Activated B cell treated with CpG ODN at 0.5 μM for 24 hours (primary cell): Measurements from ENCODE around the gene SLC16A10. TPM values are rescaled to one million over a fixed set of nuclear protein-coding genes. Genes with fewer than 3 reads are reported as not detected.

Experiments
- ATAC-seq: fragments of 200-7000 bp; cut with Tn5 transposase; one replicate; pipeline ENCODE4 v1.10.0; 2021; ENCODE audit warnings: low read depth, mild to moderate bottlenecking, moderate library complexity
- CTCF ChIA-PET: fragments of 350-600 bp; sonication (Branson Sonifier 250); formaldehyde crosslinking; loops from one replicate; lab custom pipeline; 2021; ENCODE audit warnings: antibody characterized with exemption; lab: Charles Lee
- POLR2A ChIA-PET: fragments of 350-600 bp; sonication (Branson Sonifier 250); formaldehyde crosslinking; loops from one replicate; lab custom pipeline; 2021; ENCODE audit warnings: antibody characterized with exemption; lab: Charles Lee
- DNase-seq: peaks from one replicate; pipeline ENCODE4 v3.0.0; 2022
- H3K27ac Mint-ChIP-seq: one replicate; pipeline ENCODE4 v1.8.0; 2020; ENCODE audit warnings: mixed read lengths
- H3K27me3 Mint-ChIP-seq: one replicate; pipeline ENCODE4 v1.8.0; 2021; ENCODE audit warnings: mixed read lengths
- H3K36me3 Mint-ChIP-seq: one replicate; pipeline ENCODE4 v1.8.0; 2021; ENCODE audit warnings: low read depth, mixed read lengths
- H3K4me1 Mint-ChIP-seq: one replicate; pipeline ENCODE4 v1.8.0; 2021; ENCODE audit warnings: mixed read lengths
- H3K4me3 Mint-ChIP-seq: one replicate; pipeline ENCODE4 v1.8.0; 2020; ENCODE audit warnings: mild to moderate bottlenecking, mixed read lengths
- H3K9me3 Mint-ChIP-seq: one replicate; pipeline ENCODE4 v1.8.0; 2020; ENCODE audit warnings: mixed read lengths
- intact Hi-C: fragments of 100-400 bp; cut with micrococcal nuclease; formaldehyde crosslinking; loops from one replicate; pipeline ENCODE4 v1.15.1; 2024
- total RNA-seq: library from RNA; stranded (reverse); gene quantifications from 2 replicates; pipeline ENCODE4 v1.2.3, GENCODE V29; 2022
- TF ChIP-seq, protein P1 (sequence below): fragments of 200-600 bp; IDR thresholded peaks from one replicate; pipeline ENCODE4 v1.8.0; 2022; ENCODE audit warnings: antibody characterized with exemption, mild to moderate bottlenecking

SLC16A10 gene
- total RNA-seq, 1 donor from 2014 or later, result 0.13 TPM

- ChIA-PET CTCF (no interaction called here), POLR2A (no interaction called here)
- no peak for ATAC-seq
- Mint-ChIP-seq H3K9me3 (no peaks in the 10 kb centered on the region), H3K36me3 (no peaks in the 10 kb centered on the region), H3K4me1 (no peaks in the 10 kb centered on the region), H3K27me3 (peaks cover 6% of the 10 kb centered on the region), H3K27ac (no peak overlapping the region), H3K4me3 (no peak overlapping the region)
- DNase-seq, result no peak
- intact Hi-C loops, result no loop called here
- TF ChIP-seq, protein P1, sequence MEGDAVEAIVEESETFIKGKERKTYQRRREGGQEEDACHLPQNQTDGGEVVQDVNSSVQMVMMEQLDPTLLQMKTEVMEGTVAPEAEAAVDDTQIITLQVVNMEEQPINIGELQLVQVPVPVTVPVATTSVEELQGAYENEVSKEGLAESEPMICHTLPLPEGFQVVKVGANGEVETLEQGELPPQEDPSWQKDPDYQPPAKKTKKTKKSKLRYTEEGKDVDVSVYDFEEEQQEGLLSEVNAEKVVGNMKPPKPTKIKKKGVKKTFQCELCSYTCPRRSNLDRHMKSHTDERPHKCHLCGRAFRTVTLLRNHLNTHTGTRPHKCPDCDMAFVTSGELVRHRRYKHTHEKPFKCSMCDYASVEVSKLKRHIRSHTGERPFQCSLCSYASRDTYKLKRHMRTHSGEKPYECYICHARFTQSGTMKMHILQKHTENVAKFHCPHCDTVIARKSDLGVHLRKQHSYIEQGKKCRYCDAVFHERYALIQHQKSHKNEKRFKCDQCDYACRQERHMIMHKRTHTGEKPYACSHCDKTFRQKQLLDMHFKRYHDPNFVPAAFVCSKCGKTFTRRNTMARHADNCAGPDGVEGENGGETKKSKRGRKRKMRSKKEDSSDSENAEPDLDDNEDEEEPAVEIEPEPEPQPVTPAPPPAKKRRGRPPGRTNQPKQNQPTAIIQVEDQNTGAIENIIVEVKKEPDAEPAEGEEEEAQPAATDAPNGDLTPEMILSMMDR, result no peak
Measured at GRCh38 chr6:111114482-111114881, 27.2 kb downstream of the SLC16A10 start.

DNA sequence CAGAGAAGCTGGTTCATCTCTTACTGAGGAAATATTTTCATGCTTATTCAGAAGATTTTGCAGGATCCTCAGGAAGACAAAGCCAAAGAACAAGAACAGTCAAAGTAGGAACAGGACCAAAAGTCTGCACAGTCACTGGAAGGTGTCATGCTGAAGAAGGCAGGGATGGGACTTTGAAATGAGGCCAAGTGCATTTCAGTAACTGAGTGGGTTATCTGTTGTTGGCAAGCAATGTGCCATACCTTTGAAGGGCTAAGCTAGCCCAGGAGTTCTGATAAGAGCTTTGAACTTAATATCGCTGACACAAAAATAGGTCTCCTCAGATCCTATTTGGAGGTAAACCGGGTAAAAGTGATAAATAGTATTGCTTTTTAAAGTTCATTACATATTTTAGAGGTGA lies 31.5 kb downstream of the SLC16A10 start:
- DNase-seq, result no peak
- TF ChIP-seq, protein P1, result no peak
- ChIA-PET CTCF (no interaction called here), POLR2A (interaction anchor here (0.6 kb wide), 1 partner anchor 634 kb away, joined by 4 read pairs; no protein-coding TSS in a partner anchor)
- H3K36me3 Mint-ChIP-seq, result no peaks in the 10 kb centered on the region
- peaks cover 3% of the 10 kb centered on the region for H3K27me3 Mint-ChIP-seq
- ATAC-seq, result no peak
- intact Hi-C loops, result no loop called here
- no peak overlapping the region for H3K4me3 Mint-ChIP-seq
- no peak overlapping the region for H3K27ac Mint-ChIP-seq
- H3K9me3 Mint-ChIP-seq, result no peaks in the 10 kb centered on the region
- peaks cover 4% of the 10 kb centered on the region for H3K4me1 Mint-ChIP-seq

DNA sequence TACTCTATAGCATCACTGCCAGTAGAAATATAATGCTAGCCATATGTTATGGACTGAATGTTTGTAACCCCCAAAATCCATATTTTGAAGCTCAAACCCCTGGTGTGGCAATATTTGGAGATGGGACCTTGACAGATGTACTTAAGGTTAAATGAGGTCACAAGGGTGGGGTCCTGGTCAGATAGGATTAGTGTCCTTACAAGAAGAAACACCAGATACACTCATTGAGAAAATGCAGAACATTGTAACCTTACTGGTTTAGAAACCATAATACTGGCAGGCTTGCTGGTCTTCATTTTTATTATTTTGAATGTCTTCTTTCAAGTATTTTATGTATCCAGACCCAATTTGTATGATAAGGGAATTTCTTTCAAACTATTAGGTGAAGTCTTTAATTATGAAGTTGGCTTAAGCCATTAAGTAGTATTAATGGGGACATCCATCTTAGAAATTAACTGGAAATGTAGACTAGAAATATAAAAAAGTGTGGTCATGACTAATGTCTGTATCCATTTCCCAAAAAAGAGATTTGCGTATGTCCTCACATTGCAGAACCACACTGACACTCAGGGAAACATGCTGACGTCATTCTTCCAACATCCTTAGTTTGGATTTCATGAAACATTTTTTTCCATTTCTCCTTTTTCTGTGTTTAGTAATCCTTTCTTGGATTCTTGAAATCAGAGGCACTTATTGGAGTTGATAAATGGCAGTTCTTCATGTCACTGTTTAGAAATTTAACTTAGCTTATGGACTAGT lies 32.4 kb downstream of the SLC16A10 start:
- POLR2A ChIA-PET, result no interaction called here
- intact Hi-C loops, result no loop called here
- H3K27ac Mint-ChIP-seq, result no peak overlapping the region
- no peaks in the 10 kb centered on the region for H3K9me3 Mint-ChIP-seq
- peaks cover 4% of the 10 kb centered on the region for H3K4me1 Mint-ChIP-seq
- no peak for ATAC-seq
- no peaks in the 10 kb centered on the region for H3K27me3 Mint-ChIP-seq
- no peak for DNase-seq
- CTCF ChIA-PET, result no interaction called here
- TF ChIP-seq, protein P1, result no peak
- no peak overlapping the region for H3K4me3 Mint-ChIP-seq
- H3K36me3 Mint-ChIP-seq, result no peaks in the 10 kb centered on the region

- H3K9me3 Mint-ChIP-seq, result no peaks in the 10 kb centered on the region
- ATAC-seq (no peak), DNase-seq (no peak)
- H3K4me3 Mint-ChIP-seq, result no peak overlapping the region
- H3K4me1 Mint-ChIP-seq, result peaks cover 4% of the 10 kb centered on the region
- no peaks in the 10 kb centered on the region for H3K27me3 Mint-ChIP-seq
- TF ChIP-seq, protein P1, result no peak
- no peak overlapping the region for H3K27ac Mint-ChIP-seq
- intact Hi-C loops, result no loop called here
- POLR2A ChIA-PET, result no interaction called here
- no peaks in the 10 kb centered on the region for H3K36me3 Mint-ChIP-seq
- CTCF ChIA-PET, result no interaction called here
Measured at GRCh38 chr6:111121789-111122350, 34.6 kb downstream of the SLC16A10 start.

- intact Hi-C loops, result no loop called here
- H3K4me3 Mint-ChIP-seq, result no peak overlapping the region
- H3K4me1 Mint-ChIP-seq, result peaks cover 4% of the 10 kb centered on the region
- TF ChIP-seq, protein P1, result no peak
- DNase-seq (no peak), ATAC-seq (no peak)
- no peaks in the 10 kb centered on the region for H3K36me3 Mint-ChIP-seq
- H3K9me3 Mint-ChIP-seq, result no peaks in the 10 kb centered on the region
- CTCF ChIA-PET, result no interaction called here
- H3K27me3 Mint-ChIP-seq, result no peaks in the 10 kb centered on the region
- no peak overlapping the region for H3K27ac Mint-ChIP-seq
- POLR2A ChIA-PET, result no interaction called here
Measured at GRCh38 chr6:111122458-111123286, 35.4 kb downstream of the SLC16A10 start.
